ENCODE data around the gene SUMO3.

The SUMO3 gene

DNA sequence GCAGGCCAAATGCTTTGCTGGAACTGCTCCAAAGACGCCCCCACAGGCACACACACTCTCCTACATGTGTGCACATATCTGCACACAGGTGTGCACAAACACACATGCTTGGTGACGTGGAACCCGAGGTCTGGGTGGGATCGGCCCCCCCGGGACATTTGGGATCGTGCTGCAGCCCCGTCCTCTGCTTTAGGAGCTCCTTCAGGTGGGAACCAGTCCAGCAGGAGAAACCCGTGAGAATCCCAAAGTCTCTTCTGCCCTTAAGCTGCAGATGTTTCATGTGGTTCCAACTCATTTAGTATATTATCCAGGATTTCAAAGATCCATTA, 54.8 kb downstream of the SUMO3 start:
- no peak for ATAC-seq (ENCODE audit: low read depth)
- H3K27me3 ChIP-seq (ENCODE audit: insufficient read depth, poor library complexity, severe bottlenecking), result no peaks in the 10 kb centered on the region
- H3K4me1 ChIP-seq (ENCODE audit: insufficient read depth, poor library complexity, severe bottlenecking), result peaks cover 13% of the 10 kb centered on the region
- H3K4me3 ChIP-seq (ENCODE audit: severe bottlenecking), result no peak overlapping the region
- H3K9me3 ChIP-seq (ENCODE audit: severe bottlenecking), result no peaks in the 10 kb centered on the region
- H3K27ac ChIP-seq (ENCODE audit: poor library complexity, severe bottlenecking), result no peak overlapping the region
- TF ChIP-seq, protein P1, sequence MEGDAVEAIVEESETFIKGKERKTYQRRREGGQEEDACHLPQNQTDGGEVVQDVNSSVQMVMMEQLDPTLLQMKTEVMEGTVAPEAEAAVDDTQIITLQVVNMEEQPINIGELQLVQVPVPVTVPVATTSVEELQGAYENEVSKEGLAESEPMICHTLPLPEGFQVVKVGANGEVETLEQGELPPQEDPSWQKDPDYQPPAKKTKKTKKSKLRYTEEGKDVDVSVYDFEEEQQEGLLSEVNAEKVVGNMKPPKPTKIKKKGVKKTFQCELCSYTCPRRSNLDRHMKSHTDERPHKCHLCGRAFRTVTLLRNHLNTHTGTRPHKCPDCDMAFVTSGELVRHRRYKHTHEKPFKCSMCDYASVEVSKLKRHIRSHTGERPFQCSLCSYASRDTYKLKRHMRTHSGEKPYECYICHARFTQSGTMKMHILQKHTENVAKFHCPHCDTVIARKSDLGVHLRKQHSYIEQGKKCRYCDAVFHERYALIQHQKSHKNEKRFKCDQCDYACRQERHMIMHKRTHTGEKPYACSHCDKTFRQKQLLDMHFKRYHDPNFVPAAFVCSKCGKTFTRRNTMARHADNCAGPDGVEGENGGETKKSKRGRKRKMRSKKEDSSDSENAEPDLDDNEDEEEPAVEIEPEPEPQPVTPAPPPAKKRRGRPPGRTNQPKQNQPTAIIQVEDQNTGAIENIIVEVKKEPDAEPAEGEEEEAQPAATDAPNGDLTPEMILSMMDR (IDR thresholded peaks at IDR 0.05; ENCODE audit: poor library complexity, severe bottlenecking), result no peak
- no peaks in the 10 kb centered on the region for H3K36me3 ChIP-seq (ENCODE audit: low read depth)
- DNase-seq (ENCODE audit: low spot score), result no peak

DNA sequence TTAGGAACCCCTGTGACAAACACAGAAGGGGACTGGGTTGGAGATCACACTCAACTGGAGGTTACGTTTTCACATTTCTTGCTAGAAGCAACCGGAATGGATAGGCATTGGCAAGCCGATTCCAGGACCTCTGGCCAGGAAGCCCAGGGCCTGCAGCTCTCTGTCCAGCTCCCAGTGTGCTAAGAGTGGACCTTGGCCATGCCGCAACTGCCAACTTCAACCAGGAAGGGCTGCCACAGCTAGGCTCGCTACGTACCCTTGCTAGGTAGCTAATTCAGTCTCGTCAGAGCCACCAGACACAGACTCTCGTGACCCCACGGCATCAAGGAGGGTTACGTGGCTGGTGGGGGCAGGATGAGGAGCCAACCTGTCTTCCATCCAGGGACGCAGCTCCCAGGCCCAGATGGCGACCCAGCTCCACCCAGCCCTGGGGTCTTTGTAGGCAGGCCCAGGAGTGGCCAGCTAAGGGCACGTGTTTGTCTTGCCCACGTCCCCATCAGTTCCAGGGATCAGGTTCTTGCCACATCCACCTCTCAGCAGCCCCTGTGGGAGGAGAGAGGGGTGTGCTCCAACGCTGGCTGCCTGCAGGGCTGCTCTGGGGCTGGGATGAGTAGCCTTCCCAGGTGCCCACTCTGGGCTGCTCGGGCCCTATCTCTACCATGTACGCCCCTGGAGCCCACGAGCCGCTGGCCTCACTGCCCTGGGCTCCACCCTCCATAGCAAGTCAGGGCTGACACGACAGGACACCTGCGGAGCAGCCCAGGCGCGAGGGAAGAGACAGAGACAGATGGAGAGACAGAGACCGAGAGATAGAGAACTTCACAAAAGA, 55.4 kb downstream of the SUMO3 start:
- Histone ChIP-seq H3K36me3 (ENCODE audit: low read depth) (no peaks in the 10 kb centered on the region), H3K4me1 (ENCODE audit: insufficient read depth, poor library complexity, severe bottlenecking) (peaks cover 13% of the 10 kb centered on the region), H3K4me3 (ENCODE audit: severe bottlenecking) (no peak overlapping the region), H3K27ac (ENCODE audit: poor library complexity, severe bottlenecking) (no peak overlapping the region), H3K9me3 (ENCODE audit: severe bottlenecking) (no peaks in the 10 kb centered on the region), H3K27me3 (ENCODE audit: insufficient read depth, poor library complexity, severe bottlenecking) (no peaks in the 10 kb centered on the region)
- ATAC-seq (ENCODE audit: low read depth), result no peak
- DNase-seq (ENCODE audit: low spot score), result peak; percentile 42
- TF ChIP-seq, protein P1 (IDR thresholded peaks at IDR 0.05; ENCODE audit: poor library complexity, severe bottlenecking), result no peak

DNA sequence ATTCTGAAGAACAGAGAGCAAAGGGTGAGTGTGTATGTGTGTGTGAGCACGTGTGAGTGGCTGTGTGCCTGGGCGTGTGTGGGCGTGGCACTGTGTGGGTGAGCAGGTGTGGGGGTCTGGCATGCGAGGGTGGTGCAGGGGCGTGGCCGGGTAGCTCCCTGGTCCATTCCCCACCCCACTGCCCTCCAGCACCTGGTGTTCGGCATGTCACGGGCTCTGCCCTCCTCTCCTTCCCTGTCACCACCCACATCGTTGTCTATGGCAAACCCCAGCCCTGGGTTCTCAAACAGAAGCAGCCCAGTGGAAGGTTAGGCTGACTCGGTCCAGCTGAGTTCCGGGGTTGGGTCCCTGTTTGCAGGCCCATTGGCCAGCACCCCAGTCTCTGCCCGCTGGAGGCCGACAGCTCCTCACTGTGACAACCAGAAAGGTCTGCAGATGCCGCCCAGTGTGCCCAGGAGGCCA, 56.1 kb downstream of the SUMO3 start:
- ATAC-seq (ENCODE audit: low read depth) (no peak), DNase-seq (ENCODE audit: low spot score) (peak; percentile 59)
- H3K4me3 ChIP-seq (ENCODE audit: severe bottlenecking), result no peak overlapping the region

DNA sequence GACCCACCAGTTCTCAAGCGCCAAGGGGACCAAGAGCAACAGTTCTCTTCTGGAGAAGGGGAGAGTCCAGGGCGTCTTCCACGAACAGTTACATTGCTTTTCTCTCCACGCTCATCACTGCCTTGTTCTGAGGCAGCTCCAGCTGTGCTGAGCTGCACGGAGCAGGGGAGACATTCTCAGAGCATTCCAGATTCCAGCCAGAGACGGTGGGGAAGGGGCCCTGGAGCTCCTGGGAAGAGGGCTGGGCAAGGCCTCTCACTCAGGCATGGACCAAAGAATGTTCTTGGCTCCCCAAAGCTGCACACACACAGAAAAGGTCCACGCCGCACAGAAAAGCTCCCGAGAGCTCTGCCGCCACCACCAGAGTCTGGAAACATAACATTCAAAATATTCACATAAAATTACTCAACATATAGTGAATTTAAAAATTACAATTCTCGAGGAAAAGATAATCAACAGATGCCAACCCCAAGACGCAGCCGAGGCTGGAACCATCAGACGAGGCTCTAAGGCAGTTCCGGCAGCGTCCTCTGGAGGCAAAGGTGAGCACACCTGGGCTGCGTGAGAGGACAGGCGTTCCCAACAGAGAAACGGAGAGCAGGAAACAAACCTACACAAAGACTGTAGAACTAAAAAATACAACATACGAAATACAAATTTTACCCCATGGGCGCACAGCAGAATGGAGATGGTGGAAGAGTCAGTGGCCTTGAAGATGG, 56.7 kb downstream of the SUMO3 start:
- no peak; the same call in 2 of the 3 replicates for ATAC-seq (ENCODE audit: low read depth)
- H3K27me3 ChIP-seq (ENCODE audit: insufficient read depth, poor library complexity, severe bottlenecking), result no peaks in the 10 kb centered on the region
- TF ChIP-seq, protein P1 (IDR thresholded peaks at IDR 0.05; ENCODE audit: poor library complexity, severe bottlenecking), result peak; percentile 40

More for the DNA sequence above, 56.1 kb downstream of the SUMO3 start:
- no peaks in the 10 kb centered on the region for H3K36me3 ChIP-seq (ENCODE audit: low read depth)
- H3K9me3 ChIP-seq (ENCODE audit: severe bottlenecking), result no peaks in the 10 kb centered on the region
- peaks cover 13% of the 10 kb centered on the region for H3K4me1 ChIP-seq (ENCODE audit: insufficient read depth, poor library complexity, severe bottlenecking)
- TF ChIP-seq, protein P1 (IDR thresholded peaks at IDR 0.05; ENCODE audit: poor library complexity, severe bottlenecking), result no peak
- H3K27me3 ChIP-seq (ENCODE audit: insufficient read depth, poor library complexity, severe bottlenecking), result no peaks in the 10 kb centered on the region
- no peak overlapping the region for H3K27ac ChIP-seq (ENCODE audit: poor library complexity, severe bottlenecking)

More for the DNA sequence above, 56.7 kb downstream of the SUMO3 start:
- Histone ChIP-seq H3K4me1 (ENCODE audit: insufficient read depth, poor library complexity, severe bottlenecking) (peaks cover 9% of the 10 kb centered on the region), H3K36me3 (ENCODE audit: low read depth) (no peaks in the 10 kb centered on the region), H3K27ac (ENCODE audit: poor library complexity, severe bottlenecking) (no peak overlapping the region), H3K9me3 (ENCODE audit: severe bottlenecking) (no peaks in the 10 kb centered on the region), H3K4me3 (ENCODE audit: severe bottlenecking) (no peak overlapping the region)
- peak; percentile 59 for DNase-seq (ENCODE audit: low spot score)
